RWPE1 (cell line): ENCODE data around the gene DMPK.

Source experiments
- CTCF ChIA-PET: fragments of 350-600 bp; sonication (Branson Sonifier 250); formaldehyde crosslinking; extraction: SDS; loops from one replicate; lab custom pipeline; 2021; lab: Yijun Ruan, JAX
- POLR2A ChIA-PET: fragments of 400-600 bp; formaldehyde crosslinking; extraction: SDS; loops from one replicate; lab custom pipeline; 2020; ENCODE audit warnings: antibody characterized with exemption; ENCODE audit not compliant: low non-redundant PET; lab: Yijun Ruan, JAX
- DNase-seq: peaks from one replicate; pipeline ENCODE4 v3.0.0; 2012; ENCODE audit warnings: low spot score
- H3K27ac ChIP-seq: fragments of 450-650 bp; 2 replicates; pipeline ENCODE4 v1.5.1; 2017
- CTCF ChIP-seq: fragments of 450-650 bp; conservative IDR thresholded peaks from 2 replicates; pipeline ENCODE4 v1.5.1; 2017; ENCODE audit warnings: low read depth, mild to moderate bottlenecking

DMPK gene, protein sequence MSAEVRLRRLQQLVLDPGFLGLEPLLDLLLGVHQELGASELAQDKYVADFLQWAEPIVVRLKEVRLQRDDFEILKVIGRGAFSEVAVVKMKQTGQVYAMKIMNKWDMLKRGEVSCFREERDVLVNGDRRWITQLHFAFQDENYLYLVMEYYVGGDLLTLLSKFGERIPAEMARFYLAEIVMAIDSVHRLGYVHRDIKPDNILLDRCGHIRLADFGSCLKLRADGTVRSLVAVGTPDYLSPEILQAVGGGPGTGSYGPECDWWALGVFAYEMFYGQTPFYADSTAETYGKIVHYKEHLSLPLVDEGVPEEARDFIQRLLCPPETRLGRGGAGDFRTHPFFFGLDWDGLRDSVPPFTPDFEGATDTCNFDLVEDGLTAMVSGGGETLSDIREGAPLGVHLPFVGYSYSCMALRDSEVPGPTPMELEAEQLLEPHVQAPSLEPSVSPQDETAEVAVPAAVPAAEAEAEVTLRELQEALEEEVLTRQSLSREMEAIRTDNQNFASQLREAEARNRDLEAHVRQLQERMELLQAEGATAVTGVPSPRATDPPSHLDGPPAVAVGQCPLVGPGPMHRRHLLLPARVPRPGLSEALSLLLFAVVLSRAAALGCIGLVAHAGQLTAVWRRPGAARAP

DNA sequence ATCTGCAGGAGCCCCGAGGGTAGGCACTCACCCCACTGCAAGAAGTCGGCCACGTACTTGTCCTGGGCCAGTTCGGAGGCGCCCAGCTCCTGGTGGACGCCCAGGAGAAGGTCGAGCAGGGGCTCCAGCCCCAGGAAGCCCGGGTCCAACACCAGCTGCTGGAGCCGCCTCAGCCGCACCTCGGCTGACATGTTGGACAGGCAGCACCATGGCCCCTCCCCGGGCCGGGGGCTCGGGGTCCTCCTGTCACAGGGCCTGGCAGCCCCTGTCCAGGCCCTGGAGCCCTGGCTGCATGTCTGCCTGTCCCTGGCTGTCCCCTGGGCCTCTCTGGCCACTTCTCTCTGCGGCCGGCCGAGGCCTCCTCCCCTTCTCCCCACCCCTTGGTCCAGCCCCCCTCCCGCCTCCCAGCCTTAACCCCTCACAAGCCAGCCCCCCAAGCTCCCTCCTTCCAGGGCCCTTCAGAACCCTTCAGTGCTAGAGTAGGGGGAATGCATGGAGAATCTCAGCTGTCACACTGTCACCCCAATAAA lies at the start of gene DMPK:
TSS of gene DMPK (minus strand) at position 329 of the 530 bp plus-strand sequence. CDS start at position 191, 138 bp downstream.
- DNase-seq, result no peak
- ChIA-PET CTCF (interaction anchor here (1.1 to 1.3 kb wide), 4 partner anchors 9 to 17 kb away, joined by 3 to 8 read pairs (median 6); partner anchors contain the start of gene DMWD), POLR2A (interaction anchor here (0.5 to 2.6 kb wide), 8 partner anchors 13 to 932 kb away, joined by 3 to 27 read pairs (median 4); partner anchors contain the start of gene SIX5)
- no peak for TF ChIP-seq CTCF
- peak within 1 kb of the TSS; percentile 98 for H3K27ac ChIP-seq

GRCh38 chr19:45828945-45829344 lies 46.7 kb upstream of the DMPK start:
- POLR2A ChIA-PET, result interaction anchor here (0.5 kb wide), 1 partner anchor 46 kb away, joined by 5 read pairs; the partner anchor contains the start of gene DMPK
- no peak for TF ChIP-seq CTCF
- no peak for DNase-seq
- CTCF ChIA-PET, result interaction anchor here (4.5 kb wide), 1 partner anchor 12 kb away, joined by 20 read pairs; no protein-coding TSS in a partner anchor
- no peak overlapping the region for H3K27ac ChIP-seq

GRCh38 chr19:45828523-45828922 lies 46.2 kb upstream of the DMPK start:
- DNase-seq, result no peak
- H3K27ac ChIP-seq, result no peak overlapping the region
- CTCF ChIA-PET, result interaction anchor here (4.5 kb wide), 1 partner anchor 11 kb away, joined by 20 read pairs; no protein-coding TSS in a partner anchor
- no peak for TF ChIP-seq CTCF
- POLR2A ChIA-PET, result interaction anchor here (0.5 kb wide), 1 partner anchor 46 kb away, joined by 5 read pairs; the partner anchor contains the start of gene DMPK

DNA sequence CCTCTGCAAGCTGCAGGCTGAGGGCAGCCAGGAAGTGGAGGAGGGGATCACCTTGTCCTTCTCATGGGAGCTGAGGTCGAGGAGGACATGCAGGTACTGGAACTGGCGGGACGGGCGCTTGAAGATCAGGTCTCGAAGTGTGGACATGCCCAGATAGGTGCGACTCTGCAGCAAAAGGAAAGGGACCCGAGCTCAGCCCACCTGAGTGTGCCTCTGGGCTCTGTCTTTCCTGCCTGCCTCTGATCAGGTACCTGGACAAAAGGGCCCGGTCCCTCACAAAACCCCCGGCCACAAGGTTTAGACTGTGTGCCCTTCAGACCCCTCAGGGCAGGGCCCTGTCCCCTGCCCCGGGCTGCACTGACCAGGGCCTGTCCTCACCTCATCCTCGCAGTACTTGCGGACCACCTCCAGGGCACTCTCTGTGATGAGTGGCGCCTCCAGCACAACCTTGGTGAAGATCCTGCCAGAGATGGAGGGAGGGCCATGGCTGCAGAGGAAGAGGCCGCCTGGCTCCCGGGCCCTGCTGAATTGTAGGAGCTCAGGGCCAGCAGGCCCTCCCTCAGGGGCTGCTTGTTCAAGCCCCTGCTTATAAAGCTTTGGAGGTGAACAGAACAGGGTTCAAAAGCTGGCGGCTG lies 45.3 kb upstream of the DMPK start:
- peak overlapping the region; percentile 73; the same call in 1 of the 2 replicates for H3K27ac ChIP-seq
- CTCF ChIA-PET, result interaction anchor here (4.5 kb wide), 1 partner anchor 10 kb away, joined by 20 read pairs; no protein-coding TSS in a partner anchor
- POLR2A ChIA-PET, result no interaction called here
- DNase-seq, result no peak
- TF ChIP-seq CTCF, result no peak

DNA sequence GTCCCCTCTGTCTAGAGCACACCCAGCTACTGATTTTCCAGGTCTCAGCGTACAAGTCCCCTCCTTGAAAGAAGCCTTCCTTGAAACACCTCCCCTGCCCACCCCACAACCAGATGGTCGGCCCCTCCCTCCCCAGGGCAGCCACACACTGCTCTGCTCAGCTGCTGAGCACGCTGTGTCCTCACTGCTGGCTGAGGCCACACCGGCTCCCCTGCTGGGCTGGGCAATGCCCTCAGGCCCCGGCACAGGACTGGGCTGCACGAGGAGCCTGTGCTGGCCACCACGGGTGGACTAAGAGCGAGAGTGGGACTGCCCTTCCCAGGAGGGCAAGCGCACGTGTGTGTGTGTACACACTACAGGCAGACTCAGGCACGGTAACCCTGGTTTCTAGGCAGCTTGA lies 44.6 kb upstream of the DMPK start:
- DNase-seq, result no peak
- ChIA-PET POLR2A (no interaction called here), CTCF (interaction anchor here (4.5 kb wide), 1 partner anchor 10 kb away, joined by 20 read pairs; no protein-coding TSS in a partner anchor)
- TF ChIP-seq CTCF, result no peak
- H3K27ac ChIP-seq, result peak overlapping the region; percentile 73
